CD4-positive, CD25-positive, alpha-beta regulatory T cell (primary cell): Measurements from ENCODE around the gene LIG1. TPM values are rescaled to one million over a fixed set of nuclear protein-coding genes. Genes with fewer than 3 reads are reported as not detected.

Experiments
- ATAC-seq, 2 donors: fragments of 150-1000 bp; cut with Tn5 transposase; one replicate each; pipeline ENCODE4 v1.10.0; 2021; ENCODE audit warnings: low read depth in 2 of 2, moderate number of reproducible peaks in 2 of 2, moderate library complexity in 1 of 2
- DNase-seq, 3 donors: peaks; one replicate each; pipeline versions ENCODE4 v3.0.0 to v3.0.0-alpha.2; 2012 to 2022; ENCODE audit warnings: mixed read lengths in 1 of 3
- H3K27ac ChIP-seq: one replicate; pipeline ENCODE4 v1.7.0; 2013; ENCODE audit warnings: mild to moderate bottlenecking, low read length; ENCODE audit not compliant: insufficient read depth, poor library complexity, severe bottlenecking
- H3K27me3 ChIP-seq: one replicate; pipeline ENCODE4 v1.7.0; 2013; ENCODE audit warnings: low read length; ENCODE audit not compliant: control insufficient read depth, insufficient read depth
- H3K36me3 ChIP-seq: one replicate; pipeline ENCODE4 v1.7.0; 2013; ENCODE audit warnings: mild to moderate bottlenecking, low read length, moderate library complexity; ENCODE audit not compliant: control insufficient read depth, insufficient read depth
- H3K4me1 ChIP-seq: 2 replicates; pipeline ENCODE4 v1.7.0; 2013; ENCODE audit warnings: mild to moderate bottlenecking, low read length; ENCODE audit not compliant: insufficient read depth, control insufficient read depth, poor library complexity, severe bottlenecking
- H3K4me3 ChIP-seq: one replicate; pipeline ENCODE4 v1.7.0; 2013; ENCODE audit warnings: low read depth, mild to moderate bottlenecking, low read length, moderate library complexity
- H3K9me3 ChIP-seq, 2 experiments: 1 replicate in 1 of 2; 2 replicates in 1 of 2; pipeline ENCODE4 v1.7.0; 2013; ENCODE audit warnings: low read length in 2 of 2, mild to moderate bottlenecking in 1 of 2, moderate library complexity in 1 of 2; ENCODE audit not compliant: control insufficient read depth in 2 of 2
- H3K27ac Mint-ChIP-seq, 3 donors: one replicate each; pipeline ENCODE4 v1.8.0; 2020 to 2022; ENCODE audit warnings: mild to moderate bottlenecking in 3 of 3, mixed read lengths in 3 of 3, moderate library complexity in 2 of 3
- H3K27me3 Mint-ChIP-seq: one replicate; pipeline ENCODE4 v1.8.0; 2022; ENCODE audit warnings: mild to moderate bottlenecking, mixed read lengths
- H3K36me3 Mint-ChIP-seq: one replicate; pipeline ENCODE4 v1.8.0; 2020; ENCODE audit warnings: mixed read lengths
- H3K4me1 Mint-ChIP-seq, 4 donors: one replicate each; pipeline ENCODE4 v1.8.0; 2020 to 2022; ENCODE audit warnings: mixed read lengths in 4 of 4, mild to moderate bottlenecking in 1 of 4
- H3K4me3 Mint-ChIP-seq, 4 donors: one replicate each; pipeline ENCODE4 v1.8.0; 2020 to 2022; ENCODE audit warnings: mild to moderate bottlenecking in 4 of 4, mixed read lengths in 4 of 4, moderate library complexity in 3 of 4
- H3K9me3 Mint-ChIP-seq, 7 donors: one replicate each; pipeline ENCODE4 v1.8.0; 2020 to 2022; ENCODE audit warnings: mixed read lengths in 7 of 7, mild to moderate bottlenecking in 3 of 7, moderate library complexity in 2 of 7
- polyA plus RNA-seq, 4 donors: library from polyadenylated mRNA; unstranded; fragments of 300-500 nt; fragmentation: Illumina TruSeq; gene quantifications; one replicate each; pipeline ENCODE4 v1.2.3, GENCODE V29; 2021
- total RNA-seq: library from RNA; stranded (reverse); gene quantifications from one replicate; pipeline ENCODE4 v1.2.3, GENCODE V29; 2022

The LIG1 gene
- total and polyA plus RNA-seq, 5 donors from 2014 or later = 24.9 to 68.2 (median 30.3) TPM

DNA sequence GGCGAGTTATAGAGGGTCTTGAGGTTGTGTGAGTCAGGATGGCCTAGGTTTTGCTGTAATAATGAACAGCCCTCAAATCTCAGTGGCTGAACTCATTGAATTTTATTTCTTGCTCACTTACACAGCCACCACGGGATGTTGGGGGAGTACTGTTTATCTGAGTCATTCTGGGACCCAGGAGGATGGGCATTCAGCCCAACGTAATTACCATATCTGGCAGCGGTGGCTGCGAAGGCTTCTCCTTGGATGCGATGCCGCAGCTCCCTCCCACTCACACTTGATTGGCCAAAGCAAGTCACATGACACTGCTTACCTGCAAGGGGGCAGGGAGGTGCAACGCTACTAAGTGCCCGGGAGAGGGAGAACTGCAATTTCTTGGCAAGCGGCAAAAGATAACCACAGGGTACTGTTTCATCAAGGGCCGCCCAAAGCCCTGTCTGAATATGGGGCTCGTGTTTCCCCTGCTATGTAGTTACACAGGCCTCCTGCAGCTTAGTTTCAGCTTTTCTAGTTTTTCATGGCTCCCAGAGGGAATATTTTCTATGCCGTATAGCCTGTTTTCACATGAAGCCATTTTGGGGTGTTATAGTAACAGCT lies 20.2 kb upstream of the LIG1 start:
- peaks cover 3% of the 10 kb centered on the region for H3K36me3 Mint-ChIP-seq

GRCh38 chr19:48186541-48186991 lies 16.4 kb upstream of the LIG1 start:
- H3K36me3 Mint-ChIP-seq = peaks cover 16% of the 10 kb centered on the region
- ATAC-seq = no peak
- H3K9me3 Mint-ChIP-seq = peaks cover 0 to 5% (median 0%) of the 10 kb centered on the region in 7 donors
- no peak overlapping the region for H3K4me3 Mint-ChIP-seq
- H3K27me3 Mint-ChIP-seq = no peaks in the 10 kb centered on the region
- H3K27ac Mint-ChIP-seq = no peak overlapping the region
- no peak for DNase-seq
- Histone ChIP-seq H3K36me3 (peaks cover 4% of the 10 kb centered on the region), H3K27ac (no peak overlapping the region), H3K27me3 (no peaks in the 10 kb centered on the region), H3K4me3 (no peak overlapping the region), H3K4me1 (no peaks in the 10 kb centered on the region), H3K9me3 (peaks cover 2 to 5% of the 10 kb centered on the region in 2 experiments)
- H3K4me1 Mint-ChIP-seq = peaks cover 0 to 10% (median 0%) of the 10 kb centered on the region in 4 donors

More for the DNA sequence above, 20.2 kb upstream of the LIG1 start:
- ATAC-seq = peak; percentile 69 to 91
- peaks cover 0 to 14% (median 3%) of the 10 kb centered on the region in 4 donors for H3K4me1 Mint-ChIP-seq
- Histone ChIP-seq H3K27me3 (no peaks in the 10 kb centered on the region), H3K36me3 (peaks cover 4% of the 10 kb centered on the region), H3K4me1 (no peaks in the 10 kb centered on the region), H3K9me3 (no peaks in the 10 kb centered on the region), H3K4me3 (no peak overlapping the region), H3K27ac (no peak overlapping the region)
- H3K4me3 Mint-ChIP-seq = no peak overlapping the region
- no peak overlapping the region for H3K27ac Mint-ChIP-seq
- DNase-seq = peak; percentile 33 to 55 (median 36)
- H3K9me3 Mint-ChIP-seq = no peaks in the 10 kb centered on the region
- no peaks in the 10 kb centered on the region for H3K27me3 Mint-ChIP-seq

- no peak overlapping the region for H3K27ac Mint-ChIP-seq
- peaks cover 0 to 9% (median 2%) of the 10 kb centered on the region in 7 donors for H3K9me3 Mint-ChIP-seq
- H3K36me3 Mint-ChIP-seq = peaks cover 20% of the 10 kb centered on the region
Measured at GRCh38 chr19:48186015-48186414, 15.9 kb upstream of the LIG1 start.

GRCh38 chr19:48183356-48183755 lies 13.2 kb upstream of the LIG1 start:
- H3K4me1 Mint-ChIP-seq = peaks cover 0 to 3% (median 0%) of the 10 kb centered on the region in 4 donors
- H3K36me3 ChIP-seq = peaks cover 3% of the 10 kb centered on the region
- H3K4me1 ChIP-seq = no peaks in the 10 kb centered on the region
- peaks cover 0 to 9% (median 2%) of the 10 kb centered on the region in 7 donors for H3K9me3 Mint-ChIP-seq
- ATAC-seq = no peak
- H3K9me3 ChIP-seq = peaks cover 5 to 11% of the 10 kb centered on the region in 2 experiments
- H3K4me3 ChIP-seq = no peak overlapping the region
- no peaks in the 10 kb centered on the region for H3K27me3 Mint-ChIP-seq
- H3K27ac Mint-ChIP-seq = no peak overlapping the region
- H3K4me3 Mint-ChIP-seq = no peak overlapping the region
- H3K27ac ChIP-seq = no peak overlapping the region
- peaks cover 22% of the 10 kb centered on the region for H3K36me3 Mint-ChIP-seq
- H3K27me3 ChIP-seq = no peaks in the 10 kb centered on the region
- no peak for DNase-seq

More at GRCh38 chr19:48186015-48186414, 15.9 kb upstream of the LIG1 start:
- no peak overlapping the region for H3K27ac ChIP-seq
- Mint-ChIP-seq H3K4me3 (no peak overlapping the region), H3K4me1 (peaks cover 0 to 10% (median 0%) of the 10 kb centered on the region in 4 donors), H3K27me3 (no peaks in the 10 kb centered on the region)
- no peak overlapping the region for H3K4me3 ChIP-seq
- DNase-seq = no peak
- no peaks in the 10 kb centered on the region for H3K27me3 ChIP-seq
- no peak for ATAC-seq
- H3K36me3 ChIP-seq = peaks cover 4% of the 10 kb centered on the region
- H3K4me1 ChIP-seq = no peaks in the 10 kb centered on the region
- peaks cover 5 to 10% of the 10 kb centered on the region in 2 experiments for H3K9me3 ChIP-seq

DNA sequence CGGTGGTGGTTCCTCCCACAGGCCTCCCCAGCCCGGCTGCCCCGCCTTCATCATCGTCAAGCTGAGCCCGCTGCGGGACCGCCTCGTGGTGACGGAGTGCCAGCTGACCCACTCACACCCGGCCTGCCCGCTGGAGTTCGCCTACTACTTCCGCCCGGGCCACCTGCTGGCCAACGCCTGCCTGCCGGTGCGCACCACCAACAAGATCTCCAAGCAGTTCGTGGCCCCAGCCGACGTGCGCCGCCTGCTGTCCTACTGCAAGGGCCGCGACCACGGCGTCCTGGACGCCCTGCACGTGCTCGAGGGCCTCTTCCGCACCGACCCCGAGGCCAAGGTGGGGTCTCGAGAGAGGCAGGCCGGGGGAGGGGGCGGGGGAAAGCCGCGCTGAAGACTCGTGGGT lies 12.3 kb upstream of the LIG1 start:
- Histone ChIP-seq H3K36me3 (no peaks in the 10 kb centered on the region), H3K27me3 (no peaks in the 10 kb centered on the region), H3K27ac (no peak overlapping the region), H3K4me1 (no peaks in the 10 kb centered on the region), H3K4me3 (no peak overlapping the region), H3K9me3 (peaks cover 5 to 11% of the 10 kb centered on the region in 2 experiments)
- peaks cover 0 to 9% (median 2%) of the 10 kb centered on the region in 7 donors for H3K9me3 Mint-ChIP-seq
- H3K4me3 Mint-ChIP-seq = no peak overlapping the region
- peaks cover 0 to 3% (median 0%) of the 10 kb centered on the region in 4 donors for H3K4me1 Mint-ChIP-seq
- H3K36me3 Mint-ChIP-seq = peaks cover 22% of the 10 kb centered on the region
- DNase-seq (no peak), ATAC-seq (no peak)
- no peak overlapping the region for H3K27ac Mint-ChIP-seq
- no peaks in the 10 kb centered on the region for H3K27me3 Mint-ChIP-seq

GRCh38 chr19:48181505-48181904 lies 11.4 kb upstream of the LIG1 start:
- Mint-ChIP-seq H3K36me3 (peaks cover 23% of the 10 kb centered on the region), H3K27me3 (no peaks in the 10 kb centered on the region), H3K27ac (no peak overlapping the region), H3K4me1 (peaks cover 0 to 3% (median 0%) of the 10 kb centered on the region in 4 donors), H3K9me3 (peaks cover 0 to 9% (median 2%) of the 10 kb centered on the region in 7 donors), H3K4me3 (no peak overlapping the region)
- H3K36me3 ChIP-seq = no peaks in the 10 kb centered on the region
- peaks cover 5 to 11% of the 10 kb centered on the region in 2 experiments for H3K9me3 ChIP-seq
- H3K27me3 ChIP-seq = no peaks in the 10 kb centered on the region
- ATAC-seq (no peak), DNase-seq (no peak)
- no peak overlapping the region for H3K27ac ChIP-seq
- H3K4me1 ChIP-seq = no peaks in the 10 kb centered on the region
- H3K4me3 ChIP-seq = no peak overlapping the region

GRCh38 chr19:48176226-48176625 lies 6.1 kb upstream of the LIG1 start:
- Histone ChIP-seq H3K27ac (no peak overlapping the region), H3K27me3 (no peaks in the 10 kb centered on the region), H3K4me1 (peaks cover 7% of the 10 kb centered on the region), H3K36me3 (peaks cover 18% of the 10 kb centered on the region), H3K4me3 (no peak overlapping the region), H3K9me3 (peaks cover 0 to 3% of the 10 kb centered on the region in 2 experiments)
- peaks cover 0 to 2% (median under 1%) of the 10 kb centered on the region in 7 donors for H3K9me3 Mint-ChIP-seq
- no peak overlapping the region for H3K4me3 Mint-ChIP-seq
- ATAC-seq (no peak), DNase-seq (no peak)
- H3K27ac Mint-ChIP-seq = peak overlapping the region in 1 of 3 donors; percentile 77
- no peaks in the 10 kb centered on the region for H3K27me3 Mint-ChIP-seq
- peaks cover 0 to 15% (median 4%) of the 10 kb centered on the region in 4 donors for H3K4me1 Mint-ChIP-seq
- peaks cover 36% of the 10 kb centered on the region for H3K36me3 Mint-ChIP-seq

DNA sequence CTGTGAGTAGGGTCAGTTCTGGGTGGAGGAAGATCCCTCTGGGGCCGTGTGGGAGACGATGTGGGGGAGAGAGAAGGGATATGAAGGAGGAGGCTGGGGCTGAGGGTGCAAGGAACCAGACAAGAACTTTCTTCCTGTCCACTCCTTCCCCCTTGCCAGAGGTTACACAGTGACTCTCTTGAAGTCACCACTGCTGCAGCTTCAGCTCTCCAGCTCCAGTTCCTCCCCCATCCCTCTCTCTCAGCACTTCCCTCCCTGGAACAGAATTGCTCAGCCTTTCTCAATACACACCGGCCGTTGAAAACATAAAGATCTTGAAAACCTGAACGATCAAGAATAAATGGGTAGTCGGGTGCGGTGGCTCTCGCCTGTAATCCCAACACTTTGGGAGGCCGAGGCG lies 5.4 kb upstream of the LIG1 start:
- H3K27ac Mint-ChIP-seq = peak overlapping the region in 1 of 3 donors; percentile 66
- Histone ChIP-seq H3K9me3 (no peaks in the 10 kb centered on the region), H3K27me3 (no peaks in the 10 kb centered on the region), H3K4me1 (peaks cover 12% of the 10 kb centered on the region), H3K36me3 (peaks cover 18% of the 10 kb centered on the region), H3K4me3 (no peak overlapping the region), H3K27ac (no peak overlapping the region)
- H3K27me3 Mint-ChIP-seq = no peaks in the 10 kb centered on the region
- no peak for ATAC-seq
- peak overlapping the region in 2 of 4 donors; percentile 43 to 62 for H3K4me3 Mint-ChIP-seq
- peaks cover 0 to 2% (median 0%) of the 10 kb centered on the region in 7 donors for H3K9me3 Mint-ChIP-seq
- peaks cover 0 to 20% (median 9%) of the 10 kb centered on the region in 4 donors for H3K4me1 Mint-ChIP-seq
- no peak for DNase-seq
- H3K36me3 Mint-ChIP-seq = peaks cover 37% of the 10 kb centered on the region
